ENCODE results near the gene TLNRD1. TPM values are rescaled to one million over a fixed set of nuclear protein-coding genes. Genes with fewer than 3 reads are reported as not detected.

Gene TLNRD1
- total RNA-seq, 1 donor from 2014 or later, result 20.8 TPM

Other genes with a start within 250 kb of the TLNRD1 start
- 0.51 and 0.85 TPM in 2 replicates for gene CEMIP, start 221.6 kb upstream of the TLNRD1 start, total RNA-seq
- gene MESD, start 11.1 kb upstream of the TLNRD1 start, total RNA-seq, result 17.0 and 24.3 TPM in 2 replicates
- gene CFAP161, start 133.3 kb downstream of the TLNRD1 start, total RNA-seq, result 0.23 and 0.34 TPM in 2 replicates
- 2.6 and 3.6 TPM in 2 replicates for gene IL16, start 196.0 kb downstream of the TLNRD1 start, total RNA-seq